ENCODE data around the gene NOP9. TPM values are rescaled to one million over a fixed set of nuclear protein-coding genes. Genes with fewer than 3 reads are reported as not detected.

The NOP9 gene
- total RNA-seq, 4 donors from 2014 or later: 16.6 to 29.2 (median 21.6) TPM

- intact Hi-C loops (cut with DNase I): no loop called here
Observed at GRCh38 chr14:24290746-24291145, 8.9 kb upstream of the NOP9 start.

GRCh38 chr14:24291446-24292117 lies 8.1 kb upstream of the NOP9 start:
- intact Hi-C loops (cut with DNase I): no loop called here
- Histone ChIP-seq H3K9me3 (no peaks in the 10 kb centered on the region), H3K27me3 (no peaks in the 10 kb centered on the region), H3K4me3 (no peak overlapping the region), H3K36me3 (peaks cover 31 to 70% (median 54%) of the 10 kb centered on the region in 4 donors), H3K4me1 (peaks cover 0 to 3% (median under 1%) of the 10 kb centered on the region in 4 donors), H3K27ac (replicated peaks in 1 of 4) (no peak overlapping the region)
- TF ChIP-seq POLR2A (IDR thresholded peaks at IDR 0.05; ENCODE audit: low read depth): no peak
- no peak for TF ChIP-seq EP300 (IDR thresholded peaks at IDR 0.05)
- no peak for TF ChIP-seq POLR2AphosphoS5 (IDR thresholded peaks at IDR 0.05)
- no peak for TF ChIP-seq CTCF (IDR thresholded peaks at IDR 0.05)
- 95% methylated on average over 3 of the region's 3 CpGs for WGBS
- no peak for DNase-seq (ENCODE audit: extremely low spot score)

More at GRCh38 chr14:24290746-24291145, 8.9 kb upstream of the NOP9 start:
- H3K27me3 ChIP-seq: no peaks in the 10 kb centered on the region
- 76% methylated on average over 9 of the region's 9 CpGs for WGBS
- DNase-seq (ENCODE audit: extremely low spot score): no peak
- H3K4me1 ChIP-seq: no peaks in the 10 kb centered on the region
- no peak overlapping the region for H3K4me3 ChIP-seq
- peaks cover 27 to 61% (median 46%) of the 10 kb centered on the region in 4 donors for H3K36me3 ChIP-seq
- TF ChIP-seq EP300 (IDR thresholded peaks at IDR 0.05): no peak
- no peak for TF ChIP-seq POLR2AphosphoS5 (IDR thresholded peaks at IDR 0.05)
- no peak for TF ChIP-seq CTCF (IDR thresholded peaks at IDR 0.05)
- no peak for TF ChIP-seq POLR2A (IDR thresholded peaks at IDR 0.05; ENCODE audit: low read depth)
- no peaks in the 10 kb centered on the region for H3K9me3 ChIP-seq
- H3K27ac ChIP-seq (replicated peaks in 1 of 4): no peak overlapping the region

- DNase-seq (ENCODE audit: extremely low spot score): no peak
- H3K9me3 ChIP-seq: no peaks in the 10 kb centered on the region
- H3K36me3 ChIP-seq: peaks cover 31 to 70% (median 54%) of the 10 kb centered on the region in 4 donors
- intact Hi-C loops (cut with DNase I): no loop called here
- WGBS: 94% methylated on average over 11 of the region's 11 CpGs
- H3K27me3 ChIP-seq: no peaks in the 10 kb centered on the region
- peaks cover 0 to 9% (median 4%) of the 10 kb centered on the region in 4 donors for H3K4me1 ChIP-seq
- TF ChIP-seq POLR2AphosphoS5 (IDR thresholded peaks at IDR 0.05) (no peak), CTCF (IDR thresholded peaks at IDR 0.05) (no peak), POLR2A (IDR thresholded peaks at IDR 0.05; ENCODE audit: low read depth) (no peak), EP300 (IDR thresholded peaks at IDR 0.05) (no peak)
- no peak overlapping the region for H3K27ac ChIP-seq (replicated peaks in 1 of 4)
- H3K4me3 ChIP-seq: no peak overlapping the region
Observed at GRCh38 chr14:24292118-24292807, 7.4 kb upstream of the NOP9 start.

- intact Hi-C loops (cut with DNase I): no loop called here
- Histone ChIP-seq H3K4me3 (no peak overlapping the region), H3K27ac (replicated peaks in 1 of 4) (no peak overlapping the region), H3K27me3 (no peaks in the 10 kb centered on the region), H3K4me1 (peaks cover 1 to 19% (median 7%) of the 10 kb centered on the region in 4 donors), H3K9me3 (no peaks in the 10 kb centered on the region), H3K36me3 (peaks cover 31 to 70% (median 54%) of the 10 kb centered on the region in 4 donors)
- no peak for TF ChIP-seq POLR2A (IDR thresholded peaks at IDR 0.05; ENCODE audit: low read depth)
- TF ChIP-seq POLR2AphosphoS5 (IDR thresholded peaks at IDR 0.05): no peak
- no peak for TF ChIP-seq EP300 (IDR thresholded peaks at IDR 0.05)
- TF ChIP-seq CTCF (IDR thresholded peaks at IDR 0.05): no peak
- no peak for DNase-seq (ENCODE audit: extremely low spot score)
- 90% methylated on average over 2 of the region's 2 CpGs for WGBS
Observed at GRCh38 chr14:24293525-24293924, 6.1 kb upstream of the NOP9 start.

All from esophagus muscularis mucosa (tissue), 4 donors.